Hippocampal formation (tissue), 2 donors: ENCODE measurements around the gene GAL.

Source experiments
- DNase-seq, 2 donors: peaks; one replicate each; lab custom pipeline; 2025; lab: John Stamatoyannopoulos, UW

GAL gene

DNA sequence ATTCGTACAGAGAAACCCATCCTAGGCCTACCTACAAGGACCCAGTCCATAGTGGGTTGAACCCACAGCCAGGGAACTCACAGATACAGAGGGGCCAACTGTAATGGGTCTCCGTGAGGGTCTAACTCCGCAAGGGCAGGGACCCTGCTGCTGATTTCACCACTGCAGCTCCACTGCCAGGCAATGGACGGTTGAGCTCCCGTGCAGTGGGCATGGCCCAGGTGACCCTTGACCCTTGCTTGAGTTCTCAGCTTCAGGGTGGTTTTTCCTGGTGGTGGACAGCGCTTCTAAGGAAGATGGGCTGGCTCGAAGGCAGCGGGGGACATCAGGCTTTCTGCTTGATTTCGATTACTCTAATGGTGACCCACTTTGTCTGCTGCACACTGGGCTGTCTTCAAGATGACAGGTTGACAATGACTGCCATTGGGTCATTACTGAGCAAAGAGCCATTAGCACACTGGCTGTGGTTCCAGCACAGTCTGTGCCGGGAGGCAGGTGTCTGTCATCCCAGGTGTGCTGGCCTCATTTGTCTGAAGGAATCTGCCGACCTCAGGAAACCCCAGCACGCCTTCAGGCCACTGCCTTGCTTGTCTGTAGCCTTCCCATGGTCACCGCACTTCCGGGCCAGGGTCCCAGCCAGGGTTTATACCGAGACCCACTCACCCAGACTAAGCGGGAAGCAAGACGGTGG lies 3.7 kb upstream of the GAL start:
- DNase-seq: no peak

GRCh38 chr11:68682531-68682961 lies 1.8 kb upstream of the GAL start:
- no peak for DNase-seq

- no peak for DNase-seq
These were observed 1.2 kb upstream of the GAL start for GRCh38 chr11:68683121-68683520.

- DNase-seq: no peak
These were observed 584 bp upstream of the GAL start for GRCh38 chr11:68683536-68684384.

- no peak for DNase-seq
These were observed 1.5 kb downstream of the GAL start for GRCh38 chr11:68685656-68686380.

GRCh38 chr11:68686486-68686885 lies 2.1 kb downstream of the GAL start:
- DNase-seq: no peak

DNA sequence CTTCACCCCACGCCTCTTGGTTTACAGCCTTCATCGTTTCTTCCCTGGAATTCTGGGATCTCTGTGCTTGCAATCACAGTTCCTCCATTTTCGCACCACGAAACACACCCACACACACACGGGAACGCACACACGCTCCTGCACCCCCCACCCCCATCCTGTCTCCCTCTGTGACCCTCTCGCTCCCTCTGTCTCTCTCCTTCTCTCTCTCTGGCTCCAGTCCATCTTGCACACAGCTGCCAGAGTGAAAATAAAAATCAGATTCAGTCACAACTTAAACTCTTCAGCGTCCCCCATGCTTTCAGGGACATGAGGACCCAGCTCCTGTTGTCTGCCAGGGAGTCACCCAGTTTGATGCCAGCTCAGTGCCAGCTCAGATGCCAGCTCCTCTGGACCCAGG lies 3.0 kb downstream of the GAL start:
- DNase-seq: no peak

DNA sequence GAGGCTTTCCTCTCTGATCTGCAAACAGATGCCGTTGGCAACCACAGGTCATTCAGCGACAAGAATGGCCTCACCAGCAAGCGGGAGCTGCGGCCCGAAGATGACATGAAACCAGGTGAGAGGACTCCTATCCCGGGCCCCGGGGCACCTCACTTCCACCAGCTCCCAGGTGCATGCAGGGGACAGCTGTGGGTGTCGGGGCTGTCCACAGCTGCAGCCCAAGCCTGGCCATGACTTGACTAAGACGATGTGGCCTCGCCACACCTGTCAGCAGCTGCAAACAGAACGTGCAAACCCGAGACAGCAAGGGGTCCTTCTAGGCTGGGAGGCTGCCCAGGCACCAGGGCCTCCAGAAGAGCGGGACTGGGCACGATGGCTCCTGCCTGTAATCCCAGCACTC lies 3.6 kb downstream of the GAL start:
- DNase-seq: no peak

- DNase-seq: no peak
These were observed 4.5 kb downstream of the GAL start for GRCh38 chr11:68688881-68689280.

DNA sequence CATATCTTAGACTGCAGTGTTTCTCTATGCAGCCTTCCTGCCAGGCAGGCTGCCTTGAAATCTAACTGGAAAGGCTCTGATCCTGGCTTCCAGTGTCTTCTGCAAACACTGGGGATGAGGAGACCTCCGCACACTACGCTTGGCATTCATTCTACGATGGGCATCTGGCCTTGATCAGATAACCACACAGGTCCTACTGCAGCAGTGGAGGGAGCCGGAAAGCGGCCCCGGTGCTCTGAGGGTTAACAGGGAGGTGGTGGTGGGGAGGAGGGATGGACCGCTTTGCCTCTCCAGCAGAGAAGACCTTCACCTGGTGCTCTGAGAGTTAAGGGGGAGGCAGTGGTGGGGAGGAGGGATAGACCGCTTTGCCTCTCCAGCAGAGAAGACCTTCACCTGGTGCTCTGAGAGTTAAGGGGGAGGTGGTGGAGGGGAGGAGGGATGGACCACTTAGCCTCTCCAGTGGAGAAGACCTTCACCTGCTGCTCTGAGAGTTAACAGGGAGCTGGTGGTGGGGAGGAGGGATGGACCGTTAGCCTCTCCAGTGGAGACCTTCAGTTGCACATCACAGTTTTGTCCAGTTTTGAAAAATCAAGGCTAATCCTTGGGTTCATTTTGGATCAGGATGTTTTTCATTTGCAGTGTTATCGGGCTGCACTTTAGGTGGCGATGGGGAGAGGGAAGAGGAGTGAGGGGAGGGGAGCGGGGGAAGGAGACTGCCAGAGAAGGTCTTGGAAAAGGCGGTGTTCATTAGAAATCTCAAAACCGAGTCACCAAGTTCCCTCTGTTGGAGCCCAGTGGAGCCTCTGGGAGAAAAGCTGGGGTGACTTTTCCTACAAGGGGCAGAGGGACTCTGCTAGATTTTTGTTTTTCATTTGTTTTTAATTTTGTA lies 5.6 kb downstream of the GAL start:
- DNase-seq: no peak

DNA sequence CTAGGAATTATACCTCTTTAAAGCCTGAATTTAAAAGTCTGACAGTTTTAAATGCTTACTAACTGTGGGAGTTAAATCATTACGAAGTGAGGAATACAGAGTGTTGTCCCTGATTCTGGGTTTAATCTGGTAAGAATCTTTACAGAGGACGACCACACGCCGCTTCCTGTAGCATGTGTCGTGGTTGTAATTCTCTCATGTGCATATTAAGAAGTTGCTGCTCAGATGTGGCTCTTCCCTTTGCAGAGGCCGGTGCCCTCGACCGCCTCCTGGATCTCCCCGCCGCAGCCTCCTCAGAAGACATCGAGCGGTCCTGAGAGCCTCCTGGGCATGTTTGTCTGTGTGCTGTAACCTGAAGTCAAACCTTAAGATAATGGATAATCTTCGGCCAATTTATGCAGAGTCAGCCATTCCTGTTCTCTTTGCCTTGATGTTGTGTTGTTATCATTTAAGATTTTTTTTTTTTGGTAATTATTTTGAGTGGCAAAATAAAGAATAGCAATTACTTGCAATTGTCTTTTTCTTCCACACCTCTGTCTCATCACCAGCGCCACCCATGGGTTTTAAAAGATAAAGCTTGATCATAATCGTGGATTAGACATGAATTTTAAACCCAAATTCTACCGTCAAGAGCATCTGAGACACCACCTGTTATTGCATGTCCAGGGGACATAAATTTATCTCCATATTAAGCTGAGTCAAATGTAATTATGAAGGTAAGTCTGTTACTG lies 6.5 kb downstream of the GAL start:
- DNase-seq: no peak

DNA sequence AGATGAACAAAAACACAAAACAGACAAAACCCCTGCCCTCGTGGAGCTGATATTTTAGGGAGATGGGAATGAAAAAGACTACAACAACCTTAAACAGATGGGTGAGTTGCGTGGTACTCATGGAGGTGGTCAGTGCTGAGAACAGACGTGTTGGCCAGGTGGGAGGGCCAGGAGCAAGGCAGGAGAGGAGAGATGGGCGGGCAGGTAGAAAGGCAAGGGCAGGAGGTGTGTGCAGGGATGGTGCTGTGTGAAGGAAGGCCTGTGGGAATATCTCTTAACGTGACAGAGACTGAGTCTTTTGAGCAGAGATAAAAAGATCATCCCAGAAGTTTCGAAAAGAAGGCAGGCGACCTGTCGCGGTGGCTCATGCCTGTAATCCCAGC lies 7.0 kb downstream of the GAL start:
- no peak for DNase-seq

GRCh38 chr11:68692115-68692514 lies 7.8 kb downstream of the GAL start:
- no peak for DNase-seq

- DNase-seq: no peak
These were observed 8.6 kb downstream of the GAL start for GRCh38 chr11:68692871-68693483.

- DNase-seq: no peak
These were observed 9.1 kb downstream of the GAL start for GRCh38 chr11:68693484-68693882.

- DNase-seq: no peak
These were observed 10.3 kb downstream of the GAL start for GRCh38 chr11:68694431-68695297.

- DNase-seq: no peak
These were observed 11.2 kb downstream of the GAL start for GRCh38 chr11:68695531-68695930.

- no peak for DNase-seq
These were observed 14.6 kb downstream of the GAL start for GRCh38 chr11:68698993-68699392.

DNA sequence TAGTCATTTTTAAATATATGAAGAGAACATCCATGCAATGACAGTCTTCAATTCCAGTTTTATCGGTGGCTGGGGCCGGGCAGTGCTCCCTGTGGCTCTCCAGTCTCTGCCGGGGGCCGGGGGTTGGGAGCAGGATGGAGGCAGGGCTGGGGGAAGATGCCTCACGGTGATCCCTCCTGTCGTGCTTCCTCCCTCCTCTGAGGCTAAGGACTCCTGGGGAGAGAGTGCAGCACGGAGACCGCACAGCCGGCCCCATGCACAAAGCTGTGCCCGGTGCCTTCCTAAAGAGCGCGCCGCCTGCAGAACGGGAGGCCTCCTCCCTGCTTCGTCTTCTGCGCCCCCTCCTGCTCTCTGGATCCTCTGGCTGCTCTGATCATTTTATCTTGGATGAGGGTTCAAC lies 20.5 kb downstream of the GAL start:
- DNase-seq: no peak

DNA sequence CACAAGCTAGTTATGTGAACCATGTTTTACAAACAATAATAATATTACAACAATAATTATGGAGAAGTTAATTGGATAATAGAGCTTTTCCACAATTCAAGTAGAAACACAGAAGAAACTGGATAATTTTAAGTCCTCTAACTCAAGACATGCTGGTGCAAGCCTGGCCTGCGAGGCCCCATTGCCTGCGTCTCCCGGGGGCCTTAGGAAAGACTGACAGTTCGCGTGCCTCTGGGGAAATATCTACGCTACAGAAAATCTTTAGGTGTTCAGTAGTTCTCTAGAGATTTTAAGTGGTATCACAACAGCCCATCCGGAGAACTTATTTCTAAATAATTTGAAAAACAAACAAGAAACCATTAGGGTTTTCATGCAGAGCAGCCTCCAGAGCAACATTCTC lies 23.2 kb downstream of the GAL start:
- no peak for DNase-seq
